Endothelial cell (in vitro differentiated cells): ENCODE data around the gene CHRNB2. TPM values are rescaled to one million over a fixed set of nuclear protein-coding genes. Genes with fewer than 3 reads are reported as not detected.

Source experiments
- DNase-seq: peaks from one replicate; pipeline ENCODE4 v3.0.0; 2021; ENCODE audit warnings: low spot score
- H3K27ac Mint-ChIP-seq: one replicate; pipeline ENCODE4 v1.8.0; 2021; ENCODE audit warnings: mixed read lengths, inconsistent platforms; ENCODE audit not compliant: unreplicated experiment
- H3K27me3 Mint-ChIP-seq: one replicate; pipeline ENCODE4 v1.8.0; 2021; ENCODE audit warnings: mild to moderate bottlenecking, moderate library complexity, mixed read lengths, inconsistent platforms; ENCODE audit not compliant: unreplicated experiment
- H3K36me3 Mint-ChIP-seq: one replicate; pipeline ENCODE4 v1.8.0; 2021; ENCODE audit warnings: mild to moderate bottlenecking, low read depth, mixed read lengths, inconsistent platforms; ENCODE audit not compliant: unreplicated experiment
- H3K4me1 Mint-ChIP-seq: one replicate; pipeline ENCODE4 v1.8.0; 2021; ENCODE audit warnings: mild to moderate bottlenecking, mixed read lengths, inconsistent platforms; ENCODE audit not compliant: unreplicated experiment
- H3K4me3 Mint-ChIP-seq: one replicate; pipeline ENCODE4 v1.8.0; 2021; ENCODE audit warnings: mild to moderate bottlenecking, mixed read lengths, inconsistent platforms; ENCODE audit not compliant: unreplicated experiment
- H3K9me3 Mint-ChIP-seq: one replicate; pipeline ENCODE4 v1.8.0; 2021; ENCODE audit warnings: mixed read lengths, inconsistent platforms; ENCODE audit not compliant: unreplicated experiment
- CTCF ChIP-seq: fragments of 200-600 bp; sonication (generic); IDR thresholded peaks from one replicate; pipeline ENCODE4 v1.5.0; 2021; ENCODE audit warnings: antibody characterized with exemption; ENCODE audit not compliant: unreplicated experiment
- total RNA-seq: library from RNA; stranded (reverse); fragmentation: NEBNext Ultra II Directional; extraction: Animal tissue kit (Norgen Biotek cat#: 25700); gene quantifications from one replicate; pipeline ENCODE4 v1.2.1, GENCODE V29; 2021; ENCODE audit not compliant: unreplicated experiment

CHRNB2 gene
- total RNA-seq, 1 donor from 2014 or later: 0.44 TPM

- H3K36me3 Mint-ChIP-seq: peaks cover 10% of the 10 kb centered on the region
- peaks cover 41% of the 10 kb centered on the region for H3K4me1 Mint-ChIP-seq
- DNase-seq: peak; percentile 38
- no peak for TF ChIP-seq CTCF
- H3K9me3 Mint-ChIP-seq: no peaks in the 10 kb centered on the region
- peak overlapping the region; percentile 99 for H3K4me3 Mint-ChIP-seq
- H3K27me3 Mint-ChIP-seq: peaks cover 6% of the 10 kb centered on the region
- H3K27ac Mint-ChIP-seq: peak overlapping the region; percentile 94
Measured at GRCh38 chr1:154608397-154609270, 41.1 kb downstream of the CHRNB2 start.

- DNase-seq: no peak
- Mint-ChIP-seq H3K36me3 (no peaks in the 10 kb centered on the region), H3K9me3 (no peaks in the 10 kb centered on the region), H3K4me3 (peak overlapping the region; percentile 99), H3K4me1 (peaks cover 30% of the 10 kb centered on the region), H3K27ac (peak overlapping the region; percentile 91), H3K27me3 (peaks cover 4% of the 10 kb centered on the region)
- TF ChIP-seq CTCF: no peak
Measured at GRCh38 chr1:154609398-154610380, 42.1 kb downstream of the CHRNB2 start.

GRCh38 chr1:154611150-154611862 lies 43.7 kb downstream of the CHRNB2 start:
- Mint-ChIP-seq H3K36me3 (no peaks in the 10 kb centered on the region), H3K9me3 (no peaks in the 10 kb centered on the region), H3K27ac (peak overlapping the region; percentile 1), H3K4me3 (no peak overlapping the region), H3K27me3 (peaks cover 5% of the 10 kb centered on the region), H3K4me1 (peaks cover 23% of the 10 kb centered on the region)
- DNase-seq: no peak
- TF ChIP-seq CTCF: no peak

GRCh38 chr1:154614247-154614646 lies 46.7 kb downstream of the CHRNB2 start:
- DNase-seq: no peak
- peaks cover 19% of the 10 kb centered on the region for H3K4me1 Mint-ChIP-seq
- no peaks in the 10 kb centered on the region for H3K36me3 Mint-ChIP-seq
- H3K4me3 Mint-ChIP-seq: no peak overlapping the region
- no peak for TF ChIP-seq CTCF
- no peaks in the 10 kb centered on the region for H3K9me3 Mint-ChIP-seq
- peaks cover 2% of the 10 kb centered on the region for H3K27me3 Mint-ChIP-seq
- H3K27ac Mint-ChIP-seq: no peak overlapping the region
